Loucy (cell line): ENCODE results near the gene ZNF888.
"Not testable (repeated sequence)": the region's sequence is repeated elsewhere in the genome, so short reads cannot be mapped to it uniquely, and the experiment has no call there.

Experiments used
- CTCF ChIP-seq: fragments of 200-600 bp; sonication (generic); conservative IDR thresholded peaks from 2 replicates; pipeline ENCODE4 v1.5.1; 2014; ENCODE audit warnings: mild to moderate bottlenecking, antibody characterized with exemption, low read length
- EZH2phosphoT487 ChIP-seq: fragments of 200-600 bp; IDR thresholded peaks from 2 replicates; pipeline ENCODE4 v1.6.1; 2018; ENCODE audit warnings: antibody characterized with exemption, mild to moderate bottlenecking, moderate library complexity, borderline replicate concordance

- TF ChIP-seq CTCF, EZH2phosphoT487: not testable (repeated sequence)
Measured at GRCh38 chr19:52904052-52904780, 19.0 kb downstream of the ZNF888 start.
